Tibial nerve (tissue), 4 donors: Measurements from ENCODE around the gene DOK6. TPM values are rescaled to one million over a fixed set of nuclear protein-coding genes. Genes with fewer than 3 reads are reported as not detected.

Experiments
- DNase-seq, 2 donors: peaks; one replicate each; pipeline ENCODE4 v3.0.0-alpha.2; 2019; ENCODE audit warnings: low spot score in 2 of 2
- H3K27ac ChIP-seq, 4 donors: fragments of 200-600 bp; sonication (generic) in 3 of 4; one replicate each; pipeline ENCODE4 v1.5.1; 2017 to 2019; ENCODE audit warnings: mild to moderate bottlenecking in 1 of 4
- H3K27me3 ChIP-seq, 2 donors: fragments of 200-600 bp; sonication (generic) in 1 of 2; one replicate each; pipeline versions ENCODE4 v1.5.1 to v1.6.0; 2017 to 2019
- H3K36me3 ChIP-seq, 3 donors: fragments of 200-600 bp; sonication (generic); one replicate each; pipeline ENCODE4 v1.5.1; 2018 to 2019
- H3K4me1 ChIP-seq, 4 donors: fragments of 200-600 bp; sonication (generic) in 3 of 4; one replicate each; pipeline ENCODE4 v1.5.1; 2017 to 2019
- H3K4me3 ChIP-seq, 4 donors: fragments of 200-600 bp; sonication (generic) in 3 of 4; one replicate each; pipeline ENCODE4 v1.5.1; 2017 to 2019; ENCODE audit warnings: mild to moderate bottlenecking in 1 of 4, moderate library complexity in 1 of 4
- H3K9me3 ChIP-seq, 4 donors: fragments of 200-600 bp; sonication (generic) in 3 of 4; one replicate each; pipeline ENCODE4 v1.5.1; 2017 to 2019
- CTCF ChIP-seq, 5 experiments: fragments of 200-600 bp in 3 of 5; fragments of 450-650 bp in 2 of 5; sonication (generic) in 3 of 5; IDR thresholded peaks; one replicate each; pipeline ENCODE4 v1.5.1; 2016 to 2019; ENCODE audit warnings: antibody characterized with exemption in 5 of 5, mild to moderate bottlenecking in 3 of 5, moderate library complexity in 2 of 5
- EP300 ChIP-seq, 2 donors: sonication (generic); formaldehyde crosslinking; IDR thresholded peaks; one replicate each; pipeline ENCODE4 v1.6.1; 2017; ENCODE audit warnings: antibody characterized with exemption in 2 of 2, mild to moderate bottlenecking in 1 of 2
- POLR2A ChIP-seq, 2 donors: fragments of 450-650 bp; IDR thresholded peaks; one replicate each; pipeline ENCODE4 v1.6.1; 2017; ENCODE audit warnings: antibody characterized with exemption in 2 of 2, mild to moderate bottlenecking in 2 of 2, moderate library complexity in 2 of 2
- WGBS, 2 donors: methylation state at CpG; one replicate each; pipeline ENCODE4 v1.1.5; 2018; 5-methylcytosine and 5-hydroxymethylcytosine counted together
- total RNA-seq, 4 donors: library from RNA; depleted of rRNA; stranded (reverse); fragments of >200 nt; gene quantifications; one replicate each; pipeline ENCODE4 v1.1.0, GENCODE V29; 2016

DOK6 gene
- total RNA-seq, 4 donors from 2014 or later, result 4.0 to 28.6 (median 6.1) TPM

- H3K36me3 ChIP-seq, result no peaks in the 10 kb centered on the region
- 49 to 57% methylated on average over 4 of the region's 4 CpGs for WGBS, 2 donors
- no peaks in the 10 kb centered on the region for H3K27me3 ChIP-seq
- H3K4me1 ChIP-seq, result peaks cover 0 to 6% (median 0%) of the 10 kb centered on the region in 4 donors
- H3K27ac ChIP-seq, result no peak overlapping the region
- no peak for TF ChIP-seq EP300 (IDR thresholded peaks at IDR 0.05)
- no peak for TF ChIP-seq CTCF (IDR thresholded peaks at IDR 0.05)
- TF ChIP-seq POLR2A (IDR thresholded peaks at IDR 0.05), result no peak
- DNase-seq, result no peak
- no peak overlapping the region for H3K4me3 ChIP-seq
- no peaks in the 10 kb centered on the region for H3K9me3 ChIP-seq
These were observed 362.3 kb downstream of the DOK6 start for GRCh38 chr18:69763002-69763401.

- no peak overlapping the region for H3K4me3 ChIP-seq
- H3K9me3 ChIP-seq, result no peaks in the 10 kb centered on the region
- H3K27me3 ChIP-seq, result no peaks in the 10 kb centered on the region
- H3K36me3 ChIP-seq, result no peaks in the 10 kb centered on the region
- H3K27ac ChIP-seq, result no peak overlapping the region
- 96 to 97% methylated on average over 5 of the region's 5 CpGs for WGBS, 2 donors
- H3K4me1 ChIP-seq, result peaks cover 0 to 3% (median 0%) of the 10 kb centered on the region in 4 donors
- DNase-seq, result no peak
- TF ChIP-seq EP300 (IDR thresholded peaks at IDR 0.05), result no peak
- TF ChIP-seq POLR2A (IDR thresholded peaks at IDR 0.05), result no peak
- TF ChIP-seq CTCF (IDR thresholded peaks at IDR 0.05), result no peak
These were observed 363.1 kb downstream of the DOK6 start for GRCh38 chr18:69763821-69764220.

- Histone ChIP-seq H3K27me3 (no peaks in the 10 kb centered on the region), H3K4me1 (no peaks in the 10 kb centered on the region), H3K4me3 (no peak overlapping the region), H3K27ac (no peak overlapping the region), H3K36me3 (no peaks in the 10 kb centered on the region), H3K9me3 (no peaks in the 10 kb centered on the region)
- no peak for DNase-seq
- 71 to 77% methylated on average over 4 of the region's 4 CpGs for WGBS, 2 donors
- TF ChIP-seq CTCF (IDR thresholded peaks at IDR 0.05), result no peak
- TF ChIP-seq POLR2A (IDR thresholded peaks at IDR 0.05), result no peak
- TF ChIP-seq EP300 (IDR thresholded peaks at IDR 0.05), result no peak
These were observed 369.6 kb downstream of the DOK6 start for GRCh38 chr18:69770238-69770637.

- TF ChIP-seq EP300 (IDR thresholded peaks at IDR 0.05) (no peak), POLR2A (IDR thresholded peaks at IDR 0.05) (no peak), CTCF (IDR thresholded peaks at IDR 0.05) (no peak)
- no peaks in the 10 kb centered on the region for H3K36me3 ChIP-seq
These were observed 374.1 kb downstream of the DOK6 start for GRCh38 chr18:69774831-69775230.

GRCh38 chr18:69777248-69777647 is 376.6 kb downstream of the DOK6 start:
- Histone ChIP-seq H3K27me3 (no peaks in the 10 kb centered on the region), H3K27ac (no peak overlapping the region), H3K4me1 (no peaks in the 10 kb centered on the region), H3K36me3 (no peaks in the 10 kb centered on the region), H3K4me3 (no peak overlapping the region), H3K9me3 (no peaks in the 10 kb centered on the region)
- TF ChIP-seq POLR2A (IDR thresholded peaks at IDR 0.05), result no peak
- TF ChIP-seq CTCF (IDR thresholded peaks at IDR 0.05), result no peak
- no peak for TF ChIP-seq EP300 (IDR thresholded peaks at IDR 0.05)
- DNase-seq, result no peak

More at GRCh38 chr18:69774831-69775230, 374.1 kb downstream of the DOK6 start:
- WGBS, 2 donors, result 37 to 43% methylated on average over 3 of the region's 3 CpGs
- H3K4me3 ChIP-seq, result no peak overlapping the region
- DNase-seq, result no peak
- no peak overlapping the region for H3K27ac ChIP-seq
- no peaks in the 10 kb centered on the region for H3K27me3 ChIP-seq
- no peaks in the 10 kb centered on the region for H3K4me1 ChIP-seq
- no peaks in the 10 kb centered on the region for H3K9me3 ChIP-seq
